ENCODE results near the gene KCTD17. TPM values are rescaled to one million over a fixed set of nuclear protein-coding genes. Genes with fewer than 3 reads are reported as not detected.

The KCTD17 gene
- total RNA-seq, 1 experiment from 2014 or later: 29.5 TPM

DNA sequence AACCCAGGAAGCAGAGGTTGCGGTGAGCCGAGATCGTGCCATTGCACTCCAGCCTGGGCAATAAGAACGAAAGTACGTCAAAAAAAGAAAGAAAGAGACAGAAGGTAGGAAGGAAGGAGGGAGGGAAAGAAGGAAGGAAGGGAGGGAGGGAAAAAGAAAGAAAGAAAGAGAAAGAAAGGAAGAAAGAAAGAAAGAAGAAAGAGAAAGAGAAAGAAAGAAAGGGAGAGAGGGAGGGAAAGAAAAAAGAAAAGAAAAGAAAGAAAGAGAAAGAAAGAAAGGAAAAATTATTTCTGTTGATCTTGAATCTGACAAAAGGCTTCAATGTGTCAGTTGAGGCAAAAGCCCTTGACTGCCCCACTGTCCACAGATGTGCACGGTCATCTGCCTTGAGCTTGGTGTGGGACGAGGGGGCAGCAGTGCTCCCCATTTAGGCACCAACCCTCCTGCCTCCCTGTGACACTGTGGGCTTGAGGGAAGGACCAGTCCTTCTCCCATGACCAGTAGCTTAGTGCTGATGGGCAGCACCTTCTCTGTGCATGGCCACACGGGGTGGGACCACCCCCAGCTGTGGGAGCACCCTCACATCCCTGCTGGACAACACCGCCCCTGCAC is 24.4 kb downstream of the KCTD17 start:
- ChIA-PET CTCF (interaction anchor here (0.6 kb wide), 1 partner anchor 97 kb away, joined by 3 read pairs; no protein-coding TSS in a partner anchor), POLR2A (ENCODE audit: unreplicated experiment) (interaction anchor here (0.5 to 0.6 kb wide), 3 partner anchors 15 to 562 kb away, joined by 3 to 5 read pairs (median 3); no protein-coding TSS in a partner anchor)
- Histone ChIP-seq H2AFZ (no peak overlapping the region), H3F3A (ENCODE audit: insufficient read depth, low read depth) (no peaks in the 10 kb centered on the region), H3K27ac (no peak overlapping the region), H4K20me1 (ENCODE audit: insufficient read depth) (no peaks in the 10 kb centered on the region), H3K27me3 (ENCODE audit: insufficient read depth, low read depth) (peaks cover 54% of the 10 kb centered on the region), H3K4me2 (no peak overlapping the region), H3K79me2 (ENCODE audit: low read depth) (no peaks in the 10 kb centered on the region), H3K9me2 (ENCODE audit: insufficient read depth) (no peaks in the 10 kb centered on the region), H3K4me3 (no peak overlapping the region), H3K36me3 (ENCODE audit: low read depth) (no peaks in the 10 kb centered on the region), H3K9me3 (ENCODE audit: insufficient read depth, low read depth) (no peaks in the 10 kb centered on the region), H3K4me1 (replicated peaks; ENCODE audit: insufficient read depth) (no peaks in the 10 kb centered on the region)
- no TSS peak for BruUV-seq (replicated peaks)
- intact Hi-C loops (cut with micrococcal nuclease; ENCODE audit: unreplicated experiment): loop anchor here (1.0 to 5.0 kb wide), 3 partner anchors 181 to 381 kb away; no protein-coding TSS in a partner anchor
- TF ChIP-seq EZH2 (IDR thresholded peaks at IDR 0.05; ENCODE audit: low read depth): no peak
- TF ChIP-seq CTCF (conservative IDR thresholded peaks at IDR 0.05): no peak
- no peak for DNase-seq

DNA sequence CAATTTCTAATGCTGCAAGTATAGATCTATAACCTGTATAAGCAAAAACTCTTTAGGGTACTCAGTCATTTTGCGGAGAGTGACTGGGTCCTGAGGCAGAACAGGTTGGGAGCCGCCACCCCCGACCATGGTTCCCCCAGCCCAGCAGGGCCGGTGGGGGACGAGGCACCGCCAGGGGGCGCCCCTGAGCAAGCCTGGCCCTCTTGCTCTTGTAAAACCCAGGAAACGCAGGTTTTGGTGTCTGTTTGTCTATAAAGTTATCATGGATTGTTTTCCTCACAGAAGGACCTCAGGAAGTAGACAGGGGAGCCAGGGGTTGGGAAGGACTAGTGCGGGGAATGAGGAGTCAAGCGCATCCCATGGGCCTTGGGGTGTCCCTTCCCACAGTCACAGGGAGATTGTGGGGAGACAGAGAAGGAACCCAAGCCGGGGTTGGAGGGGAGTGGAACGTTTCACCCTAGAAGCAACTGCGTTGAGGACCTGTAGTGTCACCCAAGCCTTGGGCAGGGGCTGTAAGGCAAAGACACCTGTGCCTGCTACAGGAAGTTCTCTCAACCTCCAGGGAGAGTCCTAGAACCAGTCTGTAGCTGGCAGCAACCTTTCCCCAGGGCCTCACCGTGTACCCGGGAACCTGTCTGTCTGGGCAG is 26.4 kb downstream of the KCTD17 start:
- Histone ChIP-seq H3K36me3 (ENCODE audit: low read depth) (no peaks in the 10 kb centered on the region), H3K4me3 (no peak overlapping the region), H3F3A (ENCODE audit: insufficient read depth, low read depth) (no peaks in the 10 kb centered on the region), H4K20me1 (ENCODE audit: insufficient read depth) (no peaks in the 10 kb centered on the region), H3K27me3 (ENCODE audit: insufficient read depth, low read depth) (peaks cover 43% of the 10 kb centered on the region), H3K79me2 (ENCODE audit: low read depth) (no peaks in the 10 kb centered on the region), H3K4me1 (replicated peaks; ENCODE audit: insufficient read depth) (no peaks in the 10 kb centered on the region), H3K9me2 (ENCODE audit: insufficient read depth) (no peaks in the 10 kb centered on the region), H3K4me2 (no peak overlapping the region), H3K9me3 (ENCODE audit: insufficient read depth, low read depth) (no peaks in the 10 kb centered on the region), H2AFZ (no peak overlapping the region), H3K27ac (no peak overlapping the region)
- peak in 1 of 2 experiments; percentile 74 for DNase-seq
- TF ChIP-seq EZH2 (IDR thresholded peaks at IDR 0.05; ENCODE audit: low read depth) (no peak), CTCF (conservative IDR thresholded peaks at IDR 0.05) (peak; percentile 100)
- POLR2A ChIA-PET (ENCODE audit: unreplicated experiment): no interaction called here
- no TSS peak for BruUV-seq (replicated peaks)
- CTCF ChIA-PET: interaction anchor here (0.8 kb wide), 1 partner anchor 102 kb away, joined by 3 read pairs; no protein-coding TSS in a partner anchor
- intact Hi-C loops (cut with micrococcal nuclease; ENCODE audit: unreplicated experiment): loop anchor here (1.0 to 5.0 kb wide), 3 partner anchors 88 to 379 kb away; no protein-coding TSS in a partner anchor

DNA sequence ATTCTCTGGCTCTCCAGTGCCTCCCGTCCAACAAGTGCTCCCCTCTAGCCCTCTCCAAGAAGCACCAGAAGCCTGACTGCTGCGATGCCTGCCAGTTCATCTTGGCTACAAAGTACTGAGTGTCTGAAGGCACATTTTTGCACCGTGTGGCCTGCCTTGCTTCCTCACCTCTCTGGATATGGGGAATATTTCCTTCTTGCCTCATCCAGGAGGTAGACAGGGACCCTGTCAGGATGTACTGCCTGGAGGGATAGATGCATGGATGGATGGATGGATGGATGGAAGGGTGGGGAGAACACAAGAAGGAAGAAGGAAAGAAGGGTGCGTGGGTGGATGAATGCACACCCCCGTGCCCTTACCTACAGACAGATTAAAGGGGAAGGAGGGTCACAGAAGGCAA is 27.6 kb downstream of the KCTD17 start:
- H3K79me2 ChIP-seq (ENCODE audit: low read depth): no peaks in the 10 kb centered on the region
- DNase-seq: no peak
- H3K27ac ChIP-seq: no peak overlapping the region
- H3K27me3 ChIP-seq (ENCODE audit: insufficient read depth, low read depth): peaks cover 32% of the 10 kb centered on the region
- H2AFZ ChIP-seq: no peak overlapping the region
- H3K36me3 ChIP-seq (ENCODE audit: low read depth): no peaks in the 10 kb centered on the region
- no peaks in the 10 kb centered on the region for H3K9me2 ChIP-seq (ENCODE audit: insufficient read depth)
- ChIA-PET POLR2A (ENCODE audit: unreplicated experiment) (interaction anchor here (1.1 kb wide), 1 partner anchor 120 kb away, joined by 5 read pairs; no protein-coding TSS in a partner anchor), CTCF (interaction anchor here (0.9 to 1.1 kb wide), 2 partner anchors 119 to 121 kb away, joined by 3 to 7 read pairs; no protein-coding TSS in a partner anchor)
- H3K4me1 ChIP-seq (replicated peaks; ENCODE audit: insufficient read depth): no peaks in the 10 kb centered on the region
- no peaks in the 10 kb centered on the region for H3F3A ChIP-seq (ENCODE audit: insufficient read depth, low read depth)
- intact Hi-C loops (cut with micrococcal nuclease; ENCODE audit: unreplicated experiment): loop anchor here (1.0 to 5.0 kb wide), 3 partner anchors 119 to 378 kb away; no protein-coding TSS in a partner anchor
- no peaks in the 10 kb centered on the region for H3K9me3 ChIP-seq (ENCODE audit: insufficient read depth, low read depth)
- no peak overlapping the region for H3K4me3 ChIP-seq
- no peaks in the 10 kb centered on the region for H4K20me1 ChIP-seq (ENCODE audit: insufficient read depth)
- no peak for TF ChIP-seq CTCF (conservative IDR thresholded peaks at IDR 0.05)
- TF ChIP-seq EZH2 (IDR thresholded peaks at IDR 0.05; ENCODE audit: low read depth): no peak
- BruUV-seq (replicated peaks): no TSS peak
- H3K4me2 ChIP-seq: no peak overlapping the region

Measured in PC-9 (cell line).